NCI-H2107 treated with DMSO at 0.1 percent for 48 hours (cell line): Measurements from ENCODE around the gene CYP2S1.
"Not testable (repeated sequence)": the region's sequence is repeated elsewhere in the genome, so short reads cannot be mapped to it uniquely, and the experiment has no call there.

ENCODE experiments used
- DNase-seq: peaks from one replicate; lab custom pipeline; 2025; ENCODE audit not compliant: unreplicated experiment; lab: John Stamatoyannopoulos, UW

Gene CYP2S1, protein sequence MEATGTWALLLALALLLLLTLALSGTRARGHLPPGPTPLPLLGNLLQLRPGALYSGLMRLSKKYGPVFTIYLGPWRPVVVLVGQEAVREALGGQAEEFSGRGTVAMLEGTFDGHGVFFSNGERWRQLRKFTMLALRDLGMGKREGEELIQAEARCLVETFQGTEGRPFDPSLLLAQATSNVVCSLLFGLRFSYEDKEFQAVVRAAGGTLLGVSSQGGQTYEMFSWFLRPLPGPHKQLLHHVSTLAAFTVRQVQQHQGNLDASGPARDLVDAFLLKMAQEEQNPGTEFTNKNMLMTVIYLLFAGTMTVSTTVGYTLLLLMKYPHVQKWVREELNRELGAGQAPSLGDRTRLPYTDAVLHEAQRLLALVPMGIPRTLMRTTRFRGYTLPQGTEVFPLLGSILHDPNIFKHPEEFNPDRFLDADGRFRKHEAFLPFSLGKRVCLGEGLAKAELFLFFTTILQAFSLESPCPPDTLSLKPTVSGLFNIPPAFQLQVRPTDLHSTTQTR

DNA sequence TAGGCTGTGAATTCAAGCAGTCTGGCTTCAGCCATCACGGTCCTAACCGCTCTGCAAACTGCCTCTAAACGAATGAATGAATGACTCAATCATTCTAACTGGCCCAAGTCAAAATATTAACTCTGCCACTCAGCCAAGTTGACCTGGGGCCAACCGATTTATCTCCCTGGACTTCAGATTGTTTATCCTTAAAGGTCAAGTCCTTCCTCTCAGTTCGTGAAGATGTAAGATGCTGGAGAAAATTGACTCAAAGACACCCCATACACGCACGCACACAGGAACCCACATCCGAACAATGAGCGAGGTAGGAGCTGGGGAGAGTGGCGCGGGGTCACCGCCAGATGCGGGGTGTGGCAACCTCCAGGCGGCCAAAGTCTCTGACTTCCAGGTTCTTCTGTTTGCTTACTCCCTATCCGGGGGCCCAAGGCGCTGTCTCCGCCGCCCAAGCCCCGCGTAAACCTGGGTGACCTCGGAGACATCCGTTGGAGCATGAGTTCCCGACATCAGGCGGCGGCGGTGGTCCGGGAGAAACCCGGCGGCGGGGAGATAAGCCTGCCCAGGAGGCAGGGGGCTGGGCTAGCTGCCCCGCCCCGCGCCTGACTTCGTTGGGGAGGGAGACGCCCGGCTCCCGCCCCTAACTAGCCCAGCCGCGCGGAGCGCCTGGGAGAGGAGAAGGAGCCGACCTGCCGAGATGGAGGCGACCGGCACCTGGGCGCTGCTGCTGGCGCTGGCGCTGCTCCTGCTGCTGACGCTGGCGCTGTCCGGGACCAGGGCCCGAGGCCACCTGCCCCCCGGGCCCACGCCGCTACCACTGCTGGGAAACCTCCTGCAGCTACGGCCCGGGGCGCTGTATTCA is at the start of gene CYP2S1:
CYP2S1 (plus strand) TSS at position 646 of the 856 bp plus-strand sequence; CDS start at position 692, 46 bp downstream.
- no peak for DNase-seq

DNA sequence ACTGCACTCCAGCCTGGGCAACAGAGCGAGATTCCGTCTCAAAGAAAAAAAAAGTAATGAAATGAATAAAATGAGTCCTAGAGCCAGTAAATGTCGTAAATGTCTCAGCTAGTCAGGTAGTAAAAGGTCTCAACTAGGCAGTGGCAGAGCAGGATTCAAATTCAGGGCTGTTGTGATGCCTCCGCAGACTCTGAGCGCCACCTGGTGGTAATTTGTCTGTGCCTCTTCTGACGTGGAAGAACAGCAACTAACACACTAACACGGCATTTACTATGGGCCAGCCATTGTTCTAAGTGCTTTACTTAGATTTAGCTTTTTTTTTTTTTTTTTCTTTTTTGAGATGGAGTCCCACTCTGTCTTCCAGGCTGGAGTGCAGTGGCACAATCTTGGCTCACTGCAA is 48.6 kb upstream of the CYP2S1 start:
- peak; percentile 42 for DNase-seq

- DNase-seq: no peak
Observed at GRCh38 chr19:41149831-41150230, 43.2 kb upstream of the CYP2S1 start.

DNA sequence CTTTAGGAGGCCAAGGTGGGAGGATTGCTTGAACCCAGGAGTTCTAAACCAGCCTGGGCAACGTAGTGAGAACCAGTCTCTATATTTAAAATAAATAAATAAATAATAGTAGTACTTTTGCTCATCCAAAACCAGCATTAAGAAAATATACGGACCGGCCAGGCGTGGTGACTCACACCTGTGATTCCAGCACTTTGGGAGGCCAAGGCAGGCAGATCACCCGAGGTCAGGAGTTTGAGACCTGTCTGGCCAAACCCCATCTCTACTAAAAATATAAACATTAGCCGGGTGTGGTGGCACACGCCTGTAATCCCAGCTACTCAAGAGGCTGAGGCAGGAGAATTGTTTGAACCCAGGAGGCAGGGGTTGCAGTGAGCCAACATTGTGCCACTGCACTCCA is 42.0 kb upstream of the CYP2S1 start:
- not testable (repeated sequence) for DNase-seq

GRCh38 chr19:41154060-41154459 is 39.0 kb upstream of the CYP2S1 start:
- DNase-seq: no peak

GRCh38 chr19:41156207-41156606 is 36.8 kb upstream of the CYP2S1 start:
- DNase-seq: no peak

- no peak for DNase-seq
Observed at GRCh38 chr19:41159881-41160280, 33.1 kb upstream of the CYP2S1 start.

DNA sequence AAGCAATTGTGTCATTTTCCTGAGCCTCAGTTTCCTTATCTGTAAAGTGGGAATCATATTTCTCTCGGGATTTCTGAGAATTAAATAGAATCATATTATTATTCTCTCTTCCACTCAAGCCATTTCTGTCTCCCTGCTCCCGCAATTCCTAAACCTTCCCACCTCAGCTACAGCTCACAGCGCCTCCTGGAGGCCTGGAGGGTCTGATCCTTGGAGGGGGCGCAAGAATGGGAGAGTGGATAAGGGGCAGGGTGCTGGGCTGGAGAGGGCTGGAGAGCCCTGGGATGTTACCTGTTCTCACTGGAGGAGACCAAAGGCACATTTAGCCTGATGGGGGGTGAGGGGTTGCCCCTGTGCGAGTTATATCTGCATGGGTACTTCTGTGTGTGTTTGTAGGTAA is 31.1 kb upstream of the CYP2S1 start:
- no peak for DNase-seq

- no peak for DNase-seq
Observed at GRCh38 chr19:41166944-41167804, 25.8 kb upstream of the CYP2S1 start.

DNA sequence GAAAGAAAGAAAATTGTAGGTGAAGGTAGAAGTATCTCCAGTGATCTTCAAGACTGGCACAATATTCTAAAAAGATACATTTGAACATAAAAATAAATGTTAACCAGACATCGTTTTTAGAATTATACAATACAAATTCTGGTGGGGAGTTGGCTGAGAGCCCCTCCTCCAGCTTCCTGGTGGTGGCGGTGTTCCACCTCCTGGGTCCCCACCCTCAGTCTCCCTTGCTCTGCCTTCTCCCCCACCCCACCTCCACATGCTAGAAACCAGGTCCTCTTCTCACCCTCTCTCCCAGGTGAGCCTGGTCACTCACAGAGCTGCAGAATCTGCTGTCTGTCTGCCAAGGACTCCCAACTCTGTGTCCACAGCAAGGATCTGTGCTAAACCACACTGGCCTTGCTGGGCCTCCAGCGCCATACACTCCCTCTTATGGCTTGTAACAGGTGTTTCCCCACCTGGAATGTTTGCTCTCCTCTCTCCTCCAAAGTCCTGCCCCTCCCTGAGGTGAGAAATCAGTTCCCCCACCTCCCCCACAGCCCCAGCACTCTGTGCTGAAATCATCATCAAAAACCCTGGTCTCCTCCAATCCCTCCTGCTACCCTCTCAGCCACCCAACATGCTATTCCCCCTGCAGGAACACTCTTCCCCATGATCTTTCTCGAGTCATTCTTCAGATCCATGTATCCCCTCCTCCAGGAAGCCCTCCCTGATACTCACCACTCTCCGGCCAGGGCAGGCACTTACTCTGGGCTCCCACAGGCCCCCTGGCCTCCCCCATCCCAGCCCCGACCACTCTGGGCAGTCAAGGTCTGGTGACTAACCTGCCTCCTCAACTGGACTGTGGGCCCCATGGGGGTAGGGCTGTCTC is 20.5 kb upstream of the CYP2S1 start:
- DNase-seq: no peak

GRCh38 chr19:41174297-41174928 is 18.6 kb upstream of the CYP2S1 start:
- DNase-seq: no peak

- DNase-seq: no peak
Observed at GRCh38 chr19:41175801-41176777, 16.9 kb upstream of the CYP2S1 start.

DNA sequence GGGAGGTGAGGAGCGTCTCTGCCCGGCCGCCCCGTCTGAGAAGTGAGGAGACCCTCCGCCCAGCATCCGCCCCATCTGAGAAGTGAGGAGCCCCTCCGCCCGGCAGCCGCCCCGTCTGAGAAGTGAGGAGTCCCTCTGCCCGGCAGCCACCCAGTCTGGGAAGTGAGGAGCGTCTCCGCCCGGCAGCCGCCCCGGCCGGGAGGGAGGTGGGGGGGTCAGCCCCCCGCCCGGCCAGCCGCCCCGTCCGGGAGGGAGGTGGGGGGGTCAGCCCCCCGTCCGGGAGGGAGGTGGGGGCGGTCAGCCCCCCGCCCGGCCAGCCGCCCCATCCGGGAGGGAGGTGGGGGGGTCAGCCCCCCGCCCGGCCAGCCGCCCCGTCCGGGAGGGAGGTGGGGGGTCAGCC is 12.8 kb upstream of the CYP2S1 start:
- DNase-seq: not testable (repeated sequence)

GRCh38 chr19:41186971-41187883 is 5.8 kb upstream of the CYP2S1 start:
- no peak for DNase-seq

DNA sequence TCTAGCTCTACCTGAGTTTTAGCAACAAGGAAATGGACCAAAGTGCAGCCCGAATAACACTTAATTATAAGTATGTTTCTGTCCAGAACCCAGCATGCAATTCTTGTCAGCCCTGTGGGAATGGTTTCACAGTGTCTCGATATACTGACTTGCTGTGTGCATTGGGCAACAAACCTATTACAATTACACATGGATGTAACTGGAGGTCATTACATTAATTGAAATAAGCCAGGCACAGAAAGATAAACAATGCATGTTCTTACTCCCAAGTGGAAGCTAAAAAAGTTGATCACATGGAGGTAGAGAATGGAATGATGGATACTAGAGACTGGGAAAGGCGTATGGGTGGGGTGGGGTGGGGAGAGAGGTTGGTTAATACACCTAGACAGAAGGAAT is 5.1 kb upstream of the CYP2S1 start:
- DNase-seq: no peak

- DNase-seq: no peak
Observed at GRCh38 chr19:41189425-41190065, 3.5 kb upstream of the CYP2S1 start.
